LoVo (cell line): Measurements from ENCODE around the gene SAMD3.
"Not testable (repeated sequence)": the region's sequence is repeated elsewhere in the genome, so short reads cannot be mapped to it uniquely, and the experiment has no call there.

Experiments used
- DNase-seq: peaks from one replicate; pipeline ENCODE4 v3.0.0-alpha.2; 2016; ENCODE audit warnings: low spot score

The SAMD3 gene

DNA sequence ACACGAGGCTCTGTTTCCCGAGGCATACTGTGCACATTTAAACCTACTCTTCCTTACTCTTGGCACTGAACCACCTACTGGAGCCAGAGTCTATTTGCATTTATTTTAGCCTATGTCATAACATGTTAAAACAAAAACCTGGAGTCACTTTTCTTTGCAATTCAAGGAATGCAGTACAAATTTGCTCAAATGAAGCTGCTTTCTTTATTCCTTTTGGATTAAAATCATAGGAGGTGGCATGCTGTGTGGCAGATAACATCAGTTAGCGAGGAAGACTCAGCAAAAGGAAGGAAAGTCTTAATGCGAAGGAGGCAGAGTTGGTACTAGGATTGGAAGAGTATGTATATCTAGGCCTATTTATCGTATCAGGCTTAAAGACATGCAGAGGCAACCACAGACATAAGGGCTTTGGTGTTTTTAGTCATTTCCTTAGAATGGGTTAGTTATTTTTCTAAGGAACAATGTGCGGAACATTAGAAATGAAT, 92.9 kb downstream of the SAMD3 start:
- no peak for DNase-seq

DNA sequence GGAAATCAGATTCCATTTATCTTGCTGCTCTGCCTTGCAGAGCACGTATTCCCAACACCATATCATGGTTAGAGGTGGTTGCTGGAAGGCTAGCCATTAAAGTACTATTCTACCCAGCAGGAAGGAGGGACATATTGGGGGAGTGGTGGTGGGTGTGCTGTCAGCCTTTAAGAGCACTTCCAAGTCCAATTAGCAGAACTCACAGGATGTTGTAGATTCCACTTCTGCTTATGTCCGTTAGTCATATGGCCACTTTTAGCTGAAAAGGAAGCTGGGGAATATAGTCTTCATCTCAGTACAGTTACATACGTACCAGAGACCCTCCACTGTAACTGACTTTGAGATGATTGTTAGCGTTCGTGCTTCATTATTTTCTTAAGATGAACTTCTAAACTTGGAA, 94.4 kb downstream of the SAMD3 start:
- no peak for DNase-seq

DNA sequence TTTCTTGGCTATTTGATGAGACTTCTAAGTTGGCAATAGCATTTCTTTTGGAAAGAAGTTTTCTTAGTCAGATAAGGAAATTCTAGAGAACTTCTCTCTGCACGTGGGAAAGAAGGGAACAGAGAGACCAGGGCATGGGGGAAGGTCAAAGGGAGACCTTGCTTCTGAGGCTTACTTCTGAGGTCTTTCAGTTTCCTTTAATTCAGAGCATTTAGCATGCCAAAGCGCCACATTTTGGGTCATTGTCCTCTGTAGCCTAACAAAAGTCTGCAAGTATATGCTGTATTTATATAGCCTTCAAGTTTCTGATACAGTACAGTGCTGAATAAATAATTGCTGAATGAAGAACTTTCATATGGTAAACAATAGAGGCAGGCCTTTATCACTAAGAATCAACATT, 95.6 kb downstream of the SAMD3 start:
- no peak for DNase-seq

DNA sequence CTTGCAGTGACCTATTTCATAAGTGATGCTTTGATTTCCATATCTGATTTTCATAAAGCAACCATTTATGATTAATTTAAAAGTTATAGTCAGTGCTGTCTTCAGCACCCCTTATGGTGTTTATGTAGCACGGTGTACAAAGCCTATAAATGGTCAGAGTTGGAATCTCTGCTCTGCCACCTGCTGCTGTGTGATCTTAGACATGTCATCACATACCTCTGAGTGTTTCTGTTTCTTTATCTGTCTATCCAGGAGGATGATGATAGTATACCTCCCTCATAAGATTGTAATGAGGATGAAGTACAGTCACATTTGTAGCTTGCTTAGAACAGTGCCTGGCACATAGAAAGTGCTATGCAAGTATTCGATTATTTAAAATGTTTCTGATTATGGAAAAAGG, 100.5 kb downstream of the SAMD3 start:
- no peak for DNase-seq

DNA sequence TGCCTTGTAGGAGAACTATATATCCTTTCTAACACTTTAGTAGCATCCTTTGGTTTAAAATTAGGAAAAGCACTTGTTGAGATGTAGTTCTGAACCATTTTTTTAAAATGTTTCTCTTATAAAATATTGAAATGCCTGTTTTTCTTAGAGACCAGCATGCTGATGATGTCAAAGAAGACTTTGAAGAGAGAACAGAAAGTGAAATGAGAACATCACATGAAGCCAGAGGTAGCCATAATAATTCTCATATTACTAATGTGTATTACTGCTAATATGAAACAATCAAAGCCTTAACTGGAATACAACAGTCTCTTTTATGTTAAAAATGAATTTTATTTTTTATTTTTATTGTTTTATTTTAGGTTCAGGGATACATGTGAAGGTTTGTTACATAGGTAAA, 102.0 kb downstream of the SAMD3 start:
- no peak for DNase-seq

DNA sequence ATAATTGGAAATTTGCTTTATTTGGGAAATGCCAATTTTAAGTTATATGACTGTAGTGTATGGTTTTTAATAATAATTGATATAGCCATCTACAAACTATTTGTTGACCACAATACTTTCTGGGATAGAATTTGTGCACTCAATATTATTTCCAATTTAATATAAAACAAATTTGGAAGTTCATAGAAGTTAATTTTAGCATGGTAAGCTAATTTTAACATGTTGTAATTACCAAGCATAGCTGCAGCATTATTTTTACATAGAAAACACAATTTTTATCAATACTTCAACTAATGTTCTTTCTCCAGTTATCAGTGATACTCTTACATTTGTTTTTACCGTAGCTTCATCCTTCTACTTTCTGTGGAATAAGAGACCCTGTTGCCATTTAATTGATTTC, 103.5 kb downstream of the SAMD3 start:
- DNase-seq, result no peak

DNA sequence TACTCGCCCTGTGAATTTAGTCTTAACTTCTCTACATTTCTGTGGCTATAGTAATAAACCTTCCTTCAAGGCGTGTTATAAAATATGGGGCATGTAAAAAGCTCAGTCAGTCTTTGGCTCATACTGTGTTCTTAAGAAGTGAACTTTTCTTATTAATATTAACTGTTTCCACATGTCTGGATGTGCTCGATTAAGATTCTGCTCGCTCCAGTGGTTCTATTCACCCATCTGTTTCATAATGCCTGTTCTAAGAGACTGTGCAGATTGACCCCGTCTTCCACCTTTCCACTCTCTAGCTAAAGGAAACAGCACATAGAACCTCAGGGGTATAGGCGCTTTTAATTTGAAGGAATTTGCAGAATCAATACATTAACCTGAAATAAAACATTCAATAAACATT, 104.5 kb downstream of the SAMD3 start:
- no peak for DNase-seq

DNA sequence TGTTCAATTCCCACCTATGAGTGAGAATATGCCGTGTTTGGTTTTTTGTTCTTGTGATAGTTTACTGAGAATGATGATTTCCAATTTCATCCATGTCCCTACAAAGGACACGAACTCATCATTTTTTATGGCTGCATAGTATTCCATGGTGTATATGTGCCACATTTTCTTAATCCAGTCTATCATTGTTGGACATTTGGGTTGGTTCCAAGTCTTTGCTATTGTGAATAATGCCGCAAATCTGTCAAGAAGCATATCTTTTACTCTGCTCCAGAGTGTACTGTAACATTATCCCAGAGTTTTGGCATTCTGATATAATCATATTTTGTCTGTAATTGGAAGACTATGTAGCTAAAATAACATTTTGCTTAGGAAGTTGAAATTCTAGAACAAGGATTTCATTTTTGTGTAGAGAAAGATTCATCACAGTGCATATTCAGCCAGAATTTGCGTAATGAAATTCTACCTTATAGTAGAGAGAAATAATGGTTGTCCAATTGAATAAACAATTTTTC, 105.5 kb downstream of the SAMD3 start:
- not testable (repeated sequence) for DNase-seq

DNA sequence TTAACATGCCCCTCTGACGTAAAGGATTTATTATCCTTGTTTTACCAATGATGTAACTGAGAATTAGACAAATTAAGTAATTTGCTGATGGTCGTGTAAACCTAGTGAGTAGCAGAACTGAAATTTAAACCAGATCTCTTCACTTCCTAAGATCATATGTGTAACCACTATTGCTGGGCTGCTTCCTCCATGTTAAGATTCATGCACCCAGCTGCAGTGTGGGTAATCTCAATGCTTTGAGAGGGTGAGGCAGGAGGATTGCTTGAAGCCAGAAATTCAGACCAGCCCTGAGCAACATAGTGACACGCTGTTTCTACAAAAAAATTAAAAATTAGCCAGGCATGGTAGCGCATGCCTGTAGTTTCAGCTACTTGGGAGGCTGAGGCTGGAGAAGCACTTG, 106.5 kb downstream of the SAMD3 start:
- DNase-seq, result no peak

DNA sequence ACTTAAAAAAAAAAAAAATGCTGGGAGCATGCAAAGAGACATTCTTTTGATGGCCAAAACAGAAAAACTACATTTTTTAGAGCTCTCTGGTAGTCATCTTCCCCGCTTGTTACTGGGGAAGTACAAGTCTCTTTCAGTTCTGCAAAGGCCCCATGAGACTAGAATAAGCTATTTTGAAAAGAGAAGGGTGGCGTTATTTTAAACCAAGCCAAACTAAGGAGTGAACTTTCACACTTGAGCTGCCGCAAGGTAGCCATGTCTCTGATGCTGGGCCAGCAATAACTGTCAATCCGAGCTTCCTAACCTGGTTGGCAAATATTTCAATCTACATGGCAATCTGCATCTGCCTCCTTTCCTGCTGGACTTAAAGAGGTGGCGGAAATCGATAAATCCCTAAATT, 107.7 kb downstream of the SAMD3 start:
- DNase-seq, result no peak

DNA sequence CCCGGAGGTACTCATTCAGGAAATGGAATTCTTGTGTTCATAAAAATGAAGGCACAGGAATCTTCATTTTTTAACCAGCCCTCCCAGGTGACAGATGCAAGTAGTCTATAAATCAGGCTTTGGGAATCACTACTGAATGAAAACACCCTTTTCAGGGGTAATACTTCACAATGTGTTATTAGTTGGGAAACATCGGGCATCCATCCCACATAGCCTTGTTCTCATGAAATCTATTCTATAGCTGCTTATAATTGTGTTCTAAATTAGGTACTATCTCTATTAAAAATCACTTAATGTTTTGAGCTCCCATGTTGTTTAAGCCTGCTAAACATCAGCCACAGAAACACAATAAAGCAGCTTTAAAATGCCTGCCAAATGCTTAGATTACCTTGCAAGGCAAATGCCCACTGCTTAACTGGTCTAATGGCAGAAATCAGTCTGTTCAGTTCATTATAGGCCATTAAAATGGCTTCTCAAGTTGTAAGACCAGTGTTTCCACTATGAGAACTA, 109.5 kb downstream of the SAMD3 start:
- DNase-seq, result no peak

DNA sequence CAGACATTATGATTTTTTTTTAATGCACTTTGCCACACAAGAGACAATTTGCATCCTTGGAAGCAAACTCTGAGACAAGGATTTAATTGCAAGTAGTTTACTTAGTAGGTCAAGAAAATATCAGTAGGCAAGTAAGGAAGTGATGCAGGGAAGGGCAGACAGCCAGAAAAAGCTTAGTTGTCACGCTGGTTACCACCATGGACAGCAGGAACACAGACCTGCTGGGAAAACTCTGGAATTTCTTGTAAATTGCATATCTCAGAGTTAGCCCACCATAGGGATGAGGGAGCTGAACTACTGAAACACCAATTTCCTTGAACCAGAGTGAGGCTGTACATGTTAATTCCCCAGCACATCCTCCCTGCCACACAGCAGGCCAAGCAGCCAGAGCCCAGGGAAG, 111.7 kb downstream of the SAMD3 start:
- DNase-seq, result no peak

DNA sequence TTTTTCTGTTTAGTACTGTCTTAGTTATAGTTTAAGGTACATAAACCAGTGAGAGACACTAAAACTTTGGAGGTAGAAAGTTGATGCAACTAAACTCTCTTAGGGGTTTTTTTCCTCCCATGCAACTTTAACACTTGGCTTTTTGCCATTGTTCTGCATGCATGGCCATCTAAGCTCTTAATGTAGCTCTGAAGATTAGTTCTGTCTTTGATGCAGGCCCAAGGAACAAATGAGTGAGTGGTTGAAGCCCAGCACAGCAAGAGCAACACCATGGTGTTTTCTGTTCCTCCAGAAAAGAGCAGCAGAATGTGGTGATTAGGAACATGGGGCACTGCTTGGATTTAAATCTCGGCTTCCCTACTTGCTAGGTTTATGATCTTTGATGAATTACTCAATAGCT, 115.0 kb downstream of the SAMD3 start:
- DNase-seq, result no peak

DNA sequence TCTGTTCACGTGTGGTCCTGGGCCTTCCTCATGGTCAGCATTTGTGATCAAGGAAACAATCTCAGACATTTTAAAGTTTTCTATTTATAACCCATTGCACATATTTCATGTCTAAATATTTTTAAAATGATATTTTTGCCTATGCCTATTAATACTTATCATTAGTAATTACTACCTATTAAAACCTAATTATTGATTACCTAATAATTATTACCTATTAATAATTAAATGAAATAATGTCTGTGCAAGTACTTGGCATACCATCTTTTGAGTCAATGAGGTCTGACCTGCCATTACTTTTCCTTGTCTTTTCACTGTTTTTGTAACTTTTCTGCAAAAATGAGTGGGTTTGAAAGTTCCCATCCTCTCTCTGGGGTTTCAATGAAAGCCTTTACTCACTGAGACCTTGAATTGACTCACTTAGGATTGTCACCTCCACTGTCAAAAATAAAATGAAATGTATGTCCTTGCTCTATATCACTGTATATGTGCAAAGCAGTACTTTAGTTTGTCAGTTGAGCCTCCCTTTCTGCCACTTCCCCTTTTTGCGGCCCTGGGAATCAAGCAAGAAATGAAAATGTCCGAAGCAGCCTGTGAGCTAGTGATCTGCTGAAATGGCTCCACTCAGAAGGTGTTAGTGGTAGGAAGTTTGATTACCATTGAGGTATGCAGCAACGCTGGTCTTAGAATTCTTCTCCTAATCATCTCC, 116.6 kb downstream of the SAMD3 start:
- DNase-seq, result no peak

DNA sequence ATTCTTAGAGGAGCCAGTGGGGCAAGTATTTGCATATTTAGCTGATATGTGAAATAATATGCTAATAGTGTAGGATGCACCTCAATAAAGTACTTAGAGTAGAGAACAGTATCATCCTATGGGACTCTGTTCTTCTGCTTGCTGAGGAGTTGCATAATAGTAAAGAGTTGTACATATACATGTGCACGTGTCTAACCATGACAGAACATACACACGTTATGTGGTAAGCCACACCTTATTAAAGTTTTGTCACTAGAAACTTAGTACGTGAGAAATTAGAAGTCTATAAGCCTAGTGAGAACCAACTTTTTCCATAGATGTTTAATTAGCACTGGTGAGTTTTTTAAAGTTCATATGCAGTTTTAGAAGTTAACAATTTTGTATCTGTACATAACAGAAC, 123.6 kb downstream of the SAMD3 start:
- no peak for DNase-seq

DNA sequence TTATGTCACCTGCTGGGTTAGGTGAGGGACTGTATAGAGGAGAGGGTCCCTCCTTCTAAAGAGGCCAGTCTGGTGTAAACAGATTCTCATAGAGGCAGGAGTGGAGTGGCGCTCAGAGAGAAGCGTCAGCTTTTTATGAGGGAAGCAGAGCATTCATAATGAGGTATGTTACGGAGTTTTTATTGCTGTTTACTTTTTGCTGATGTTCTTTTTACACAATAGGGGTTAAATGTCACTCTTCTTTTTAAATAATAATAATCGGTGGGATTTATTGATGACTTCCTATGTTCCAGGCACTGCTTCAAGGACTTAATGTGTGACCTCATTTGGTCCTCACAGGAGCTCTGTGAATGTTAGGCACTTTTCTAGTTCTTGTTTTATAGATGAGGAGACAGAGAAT, 124.4 kb downstream of the SAMD3 start:
- no peak for DNase-seq
